Nephron progenitor cell (in vitro differentiated cells): ENCODE data around the gene NOSIP.

Experiments
- DNase-seq: peaks from one replicate; pipeline ENCODE4 v3.0.0; 2021
- H3K27ac Mint-ChIP-seq: 2 replicates; pipeline ENCODE4 v1.8.0; 2021; ENCODE audit warnings: mild to moderate bottlenecking, moderate library complexity, mixed read lengths
- H3K27me3 Mint-ChIP-seq: 2 replicates; pipeline ENCODE4 v1.8.0; 2021; ENCODE audit warnings: mild to moderate bottlenecking, low read depth, mixed read lengths; ENCODE audit not compliant: poor library complexity
- H3K36me3 Mint-ChIP-seq: 2 replicates; pipeline ENCODE4 v1.8.0; 2021; ENCODE audit warnings: low read depth, mixed read lengths
- H3K4me1 Mint-ChIP-seq: 2 replicates; pipeline ENCODE4 v1.8.0; 2021; ENCODE audit warnings: mixed read lengths
- H3K4me3 Mint-ChIP-seq: 2 replicates; pipeline ENCODE4 v1.8.0; 2021; ENCODE audit warnings: mild to moderate bottlenecking, moderate library complexity, mixed read lengths
- H3K9me3 Mint-ChIP-seq: 2 replicates; pipeline ENCODE4 v1.8.0; 2021; ENCODE audit warnings: mild to moderate bottlenecking, moderate library complexity, mixed read lengths
- TF ChIP-seq, protein P1 (sequence below): fragments of 200-600 bp; sonication (generic); IDR thresholded peaks from 2 replicates; pipeline ENCODE4 v1.5.0; 2021; ENCODE audit warnings: antibody characterized with exemption

NOSIP gene

DNA sequence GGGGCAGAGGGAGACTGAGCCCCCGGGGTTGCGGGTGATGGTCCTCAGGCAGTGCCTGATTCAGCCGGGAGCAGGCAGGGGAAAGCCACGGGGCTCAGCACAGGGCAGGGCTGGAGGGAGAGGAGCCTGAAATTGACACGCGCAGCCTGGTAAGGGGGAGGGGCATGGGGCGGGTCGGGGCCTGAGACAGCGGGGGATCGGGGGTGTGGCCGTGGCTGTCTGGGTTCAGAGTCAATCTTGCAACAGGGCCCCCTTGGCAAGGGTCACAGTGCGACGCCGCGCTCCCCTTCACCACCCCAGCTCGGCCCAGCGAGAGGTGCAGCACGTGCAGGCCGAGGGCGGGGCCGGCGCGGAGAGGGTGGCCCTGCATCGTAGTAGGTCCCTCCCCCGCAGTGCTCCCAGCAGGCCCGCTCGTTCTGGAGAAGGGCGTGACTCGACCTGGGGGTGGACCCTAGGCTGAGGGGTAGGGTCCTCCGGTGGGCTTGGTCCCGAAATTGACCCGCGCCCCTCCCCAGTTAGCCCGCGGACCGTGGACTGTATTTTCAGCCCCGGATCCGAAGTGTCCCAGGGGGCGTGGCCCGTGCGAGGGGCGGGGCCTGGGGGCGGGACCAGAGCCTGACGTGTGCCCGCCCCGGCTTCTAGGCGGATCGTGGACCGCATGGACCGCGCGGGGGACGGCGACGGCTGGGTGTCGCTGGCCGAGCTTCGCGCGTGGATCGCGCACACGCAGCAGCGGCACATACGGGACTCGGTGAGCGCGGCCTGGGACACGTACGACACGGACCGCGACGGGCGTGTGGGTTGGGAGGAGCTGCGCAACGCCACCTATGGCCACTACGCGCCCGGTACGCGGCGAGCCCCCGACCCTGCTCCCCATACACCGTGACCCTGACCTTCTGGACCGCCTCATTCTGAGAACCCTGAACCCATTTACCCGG is 46.5 kb downstream of the NOSIP start:
- TF ChIP-seq, protein P1, sequence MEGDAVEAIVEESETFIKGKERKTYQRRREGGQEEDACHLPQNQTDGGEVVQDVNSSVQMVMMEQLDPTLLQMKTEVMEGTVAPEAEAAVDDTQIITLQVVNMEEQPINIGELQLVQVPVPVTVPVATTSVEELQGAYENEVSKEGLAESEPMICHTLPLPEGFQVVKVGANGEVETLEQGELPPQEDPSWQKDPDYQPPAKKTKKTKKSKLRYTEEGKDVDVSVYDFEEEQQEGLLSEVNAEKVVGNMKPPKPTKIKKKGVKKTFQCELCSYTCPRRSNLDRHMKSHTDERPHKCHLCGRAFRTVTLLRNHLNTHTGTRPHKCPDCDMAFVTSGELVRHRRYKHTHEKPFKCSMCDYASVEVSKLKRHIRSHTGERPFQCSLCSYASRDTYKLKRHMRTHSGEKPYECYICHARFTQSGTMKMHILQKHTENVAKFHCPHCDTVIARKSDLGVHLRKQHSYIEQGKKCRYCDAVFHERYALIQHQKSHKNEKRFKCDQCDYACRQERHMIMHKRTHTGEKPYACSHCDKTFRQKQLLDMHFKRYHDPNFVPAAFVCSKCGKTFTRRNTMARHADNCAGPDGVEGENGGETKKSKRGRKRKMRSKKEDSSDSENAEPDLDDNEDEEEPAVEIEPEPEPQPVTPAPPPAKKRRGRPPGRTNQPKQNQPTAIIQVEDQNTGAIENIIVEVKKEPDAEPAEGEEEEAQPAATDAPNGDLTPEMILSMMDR, result peak; percentile 34
- Mint-ChIP-seq H3K36me3 (peaks cover 14% of the 10 kb centered on the region), H3K9me3 (no peaks in the 10 kb centered on the region), H3K27me3 (peaks cover 18% of the 10 kb centered on the region), H3K4me1 (peaks cover 28% of the 10 kb centered on the region), H3K27ac (no peak overlapping the region), H3K4me3 (peak overlapping the region; percentile 81)
- DNase-seq, result peak; percentile 92

DNA sequence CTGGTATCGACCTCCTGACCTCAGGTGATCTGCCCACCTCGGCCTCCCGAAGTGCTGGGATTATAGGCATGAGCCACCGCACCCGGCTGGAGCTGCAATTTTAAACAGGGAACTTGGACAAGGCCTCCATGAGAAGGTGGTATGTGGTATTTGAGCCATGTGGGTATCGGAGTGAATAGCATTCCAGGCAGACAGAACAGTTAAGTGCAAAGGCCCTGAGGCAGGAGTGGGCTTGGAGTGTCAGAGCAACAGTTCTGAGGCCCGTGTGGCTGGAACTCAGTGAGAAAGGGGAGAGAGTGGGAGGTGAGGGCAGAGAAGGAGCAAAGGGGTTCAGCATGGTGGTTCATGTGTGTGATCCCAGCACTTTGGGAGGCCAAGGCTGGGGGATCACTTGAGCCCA is 49.6 kb downstream of the NOSIP start:
- TF ChIP-seq, protein P1, result no peak
- Mint-ChIP-seq H3K9me3 (peaks cover 4% of the 10 kb centered on the region), H3K4me3 (no peak overlapping the region), H3K4me1 (peaks cover 33% of the 10 kb centered on the region), H3K27ac (no peak overlapping the region), H3K27me3 (peaks cover 28% of the 10 kb centered on the region), H3K36me3 (peaks cover 32% of the 10 kb centered on the region)
- DNase-seq, result no peak

DNA sequence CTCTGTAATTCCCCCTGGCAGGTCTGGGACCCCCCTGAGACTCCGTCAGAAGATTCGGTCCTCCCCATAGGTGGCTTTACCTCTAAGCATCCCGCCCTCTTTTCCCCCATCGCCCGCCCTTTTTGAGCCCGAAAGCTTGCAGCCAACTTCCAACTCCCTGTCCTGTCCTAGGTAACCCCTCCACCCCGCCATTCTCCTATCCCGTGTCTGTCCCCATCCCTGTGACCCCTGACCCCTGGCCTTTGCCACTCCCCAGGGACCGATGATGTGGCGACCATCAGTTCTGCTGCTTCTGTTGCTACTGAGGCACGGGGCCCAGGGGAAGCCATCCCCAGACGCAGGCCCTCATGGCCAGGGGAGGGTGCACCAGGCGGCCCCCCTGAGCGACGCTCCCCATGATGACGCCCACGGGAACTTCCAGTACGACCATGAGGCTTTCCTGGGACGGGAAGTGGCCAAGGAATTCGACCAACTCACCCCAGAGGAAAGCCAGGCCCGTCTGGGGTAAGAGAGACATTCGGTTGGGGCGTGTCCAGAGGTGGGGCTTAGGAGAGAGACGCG is 52.1 kb downstream of the NOSIP start:
- TF ChIP-seq, protein P1, result no peak
- no peak overlapping the region for H3K27ac Mint-ChIP-seq
- no peak for DNase-seq
- peak overlapping the region; percentile 70 for H3K4me3 Mint-ChIP-seq
- H3K36me3 Mint-ChIP-seq, result peaks cover 45% of the 10 kb centered on the region
- H3K27me3 Mint-ChIP-seq, result peaks cover 22% of the 10 kb centered on the region
- peaks cover 4% of the 10 kb centered on the region for H3K9me3 Mint-ChIP-seq
- H3K4me1 Mint-ChIP-seq, result peaks cover 27% of the 10 kb centered on the region

DNA sequence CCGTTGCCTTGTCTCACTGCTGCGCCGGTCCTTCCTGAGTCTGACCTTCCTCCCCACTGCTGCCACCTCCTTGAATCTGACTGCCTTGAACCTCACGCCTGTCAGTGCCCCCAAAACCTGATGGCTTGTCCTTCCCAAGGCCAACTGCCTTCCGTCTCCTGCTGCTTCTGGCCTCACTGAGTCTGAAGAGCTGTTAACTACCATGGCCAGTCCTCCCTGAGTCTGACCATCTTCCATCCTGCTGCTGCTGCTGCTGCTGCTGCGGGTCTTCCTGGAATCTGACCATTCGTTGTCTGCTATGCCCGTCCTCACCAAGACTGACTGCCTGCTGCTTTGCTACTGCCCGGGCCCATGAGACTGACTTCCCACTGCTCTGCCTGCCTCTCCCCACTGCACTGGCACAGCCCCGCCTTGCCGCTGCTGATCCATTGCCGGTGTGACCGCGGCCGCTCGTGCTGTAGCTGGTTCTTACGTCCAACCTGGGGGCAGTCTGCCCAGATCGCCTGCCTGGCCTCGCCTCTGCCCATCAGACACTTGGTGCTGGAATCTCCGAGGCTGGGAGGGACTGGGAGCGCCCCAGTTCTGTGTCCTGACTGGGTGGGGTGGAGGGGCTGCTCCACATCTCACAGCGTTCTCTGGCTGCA is 55.4 kb downstream of the NOSIP start:
- peaks cover 17% of the 10 kb centered on the region for H3K4me1 Mint-ChIP-seq
- H3K9me3 Mint-ChIP-seq, result peaks cover 4% of the 10 kb centered on the region
- H3K36me3 Mint-ChIP-seq, result peaks cover 49% of the 10 kb centered on the region
- H3K27ac Mint-ChIP-seq, result peak overlapping the region; percentile 61
- H3K4me3 Mint-ChIP-seq, result no peak overlapping the region
- H3K27me3 Mint-ChIP-seq, result peaks cover 16% of the 10 kb centered on the region
- no peak for DNase-seq
- TF ChIP-seq, protein P1, result no peak

DNA sequence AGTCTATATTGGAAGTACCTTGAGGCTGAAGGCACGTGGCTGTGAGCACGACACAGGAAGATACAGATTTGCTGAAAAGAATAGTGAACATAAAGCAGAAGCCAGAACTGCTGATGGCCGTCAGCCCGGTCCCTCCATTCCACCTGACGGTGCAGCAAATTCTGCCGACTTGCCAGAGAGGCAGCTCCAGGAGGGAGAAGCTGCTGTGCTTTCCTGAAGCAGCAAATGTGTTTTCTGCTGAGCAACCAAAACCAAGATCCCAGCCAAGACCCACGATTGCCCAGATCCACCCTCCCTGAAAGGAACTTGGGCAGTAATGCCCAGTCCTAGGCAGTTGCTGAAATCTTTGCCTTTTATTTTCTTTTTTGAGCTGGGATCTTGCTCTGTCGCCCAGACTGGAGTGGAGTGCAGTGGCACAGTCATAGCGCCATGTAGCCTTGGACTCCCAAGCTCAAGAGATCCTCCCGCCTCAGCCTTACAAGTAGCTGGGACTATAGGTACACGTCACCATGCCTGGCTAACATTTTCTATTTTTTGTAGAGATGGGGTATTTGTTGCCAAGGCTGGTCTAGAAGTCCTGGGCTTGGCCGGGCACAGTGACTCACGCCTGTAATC is 59.5 kb downstream of the NOSIP start:
- TF ChIP-seq, protein P1, result no peak

More for the DNA sequence above, 59.5 kb downstream of the NOSIP start:
- no peak for DNase-seq
- Mint-ChIP-seq H3K9me3 (no peaks in the 10 kb centered on the region), H3K36me3 (peaks cover 54% of the 10 kb centered on the region), H3K27ac (no peak overlapping the region), H3K4me1 (peaks cover 18% of the 10 kb centered on the region), H3K27me3 (peaks cover 7% of the 10 kb centered on the region), H3K4me3 (no peak overlapping the region)
